Heart left ventricle (tissue), 13 donors: ENCODE results near the gene ABCC8.

Source experiments
- POLR2A ChIP-seq, 2 donors: fragments of 450-650 bp; IDR thresholded peaks; one replicate each; pipeline ENCODE4 v1.6.1; 2017; ENCODE audit warnings: antibody characterized with exemption in 2 of 2, mild to moderate bottlenecking in 2 of 2, moderate library complexity in 2 of 2
- TF ChIP-seq, protein P1 (sequence below), 12 donors: fragments of 200-600 bp; sonication (generic) in 4 of 12; IDR thresholded peaks; one replicate each; pipeline versions ENCODE4 v1.5.0 to v1.8.0; 2018 to 2022; ENCODE audit warnings: antibody characterized with exemption in 12 of 12, mild to moderate bottlenecking in 5 of 12
- donor health status: ischemic (EF 13 %, LVEDD 7.1; RV severe dilation, severe dysfunction).
- donor health status: DM: no; HTN: yes; CAD: no.
- donor health status: DM: no; HTN: no; CAD: no.
- donor health status: ischemic (EF 25% LVEDD 6.9; RV normal size, moderate dysfunction).
- donor health status: ischemic (EF 25% LVEDD 5.7; RV mildly dilated, moderate dysfunction).
- donor health status: ischemic (EF 35%, LVEDD 5.7; RV mildly dilated, moderate dysfunction).
- donor health status: nonischemic (EF 11% LVEDD 7.7; RV severe dilation, severe dysfunction).
- donor health status: DM: yes; HTN: yes; CAD: no.
- donor health status: PGD.
- donor health status: ischemic (EF 29% LVEDD 5.4; RV normal size, mild dysfunction).
- donor health status: nonischemic (EF 23%, LVEDD 6.1; RV moderate dilation, normal function).

GRCh38 chr11:17406818-17407149, 69.9 kb downstream of the ABCC8 start:
- TF ChIP-seq, protein P1, sequence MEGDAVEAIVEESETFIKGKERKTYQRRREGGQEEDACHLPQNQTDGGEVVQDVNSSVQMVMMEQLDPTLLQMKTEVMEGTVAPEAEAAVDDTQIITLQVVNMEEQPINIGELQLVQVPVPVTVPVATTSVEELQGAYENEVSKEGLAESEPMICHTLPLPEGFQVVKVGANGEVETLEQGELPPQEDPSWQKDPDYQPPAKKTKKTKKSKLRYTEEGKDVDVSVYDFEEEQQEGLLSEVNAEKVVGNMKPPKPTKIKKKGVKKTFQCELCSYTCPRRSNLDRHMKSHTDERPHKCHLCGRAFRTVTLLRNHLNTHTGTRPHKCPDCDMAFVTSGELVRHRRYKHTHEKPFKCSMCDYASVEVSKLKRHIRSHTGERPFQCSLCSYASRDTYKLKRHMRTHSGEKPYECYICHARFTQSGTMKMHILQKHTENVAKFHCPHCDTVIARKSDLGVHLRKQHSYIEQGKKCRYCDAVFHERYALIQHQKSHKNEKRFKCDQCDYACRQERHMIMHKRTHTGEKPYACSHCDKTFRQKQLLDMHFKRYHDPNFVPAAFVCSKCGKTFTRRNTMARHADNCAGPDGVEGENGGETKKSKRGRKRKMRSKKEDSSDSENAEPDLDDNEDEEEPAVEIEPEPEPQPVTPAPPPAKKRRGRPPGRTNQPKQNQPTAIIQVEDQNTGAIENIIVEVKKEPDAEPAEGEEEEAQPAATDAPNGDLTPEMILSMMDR (IDR thresholded peaks at IDR 0.05) = no peak
- TF ChIP-seq POLR2A (IDR thresholded peaks at IDR 0.05) = no peak
